Amniotic stem cell (primary cell): ENCODE results near the gene ADD1.

ENCODE experiments used
- DNase-seq: peaks from one replicate; lab custom pipeline; 2025; lab: John Stamatoyannopoulos, UW

The ADD1 gene

GRCh38 chr4:2859514-2859913 is 15.9 kb downstream of the ADD1 start:
- no peak for DNase-seq

- DNase-seq = no peak
These were observed 17.0 kb downstream of the ADD1 start for GRCh38 chr4:2860391-2861348.

- no peak for DNase-seq
These were observed 18.2 kb downstream of the ADD1 start for GRCh38 chr4:2861631-2862436.

- no peak for DNase-seq
These were observed 18.9 kb downstream of the ADD1 start for GRCh38 chr4:2862528-2862927.

GRCh38 chr4:2863649-2864048 is 20.0 kb downstream of the ADD1 start:
- DNase-seq = no peak

- DNase-seq = no peak
These were observed 21.6 kb downstream of the ADD1 start for GRCh38 chr4:2865196-2865780.

GRCh38 chr4:2866160-2866861 is 22.7 kb downstream of the ADD1 start:
- DNase-seq = no peak

- DNase-seq = no peak
These were observed 23.2 kb downstream of the ADD1 start for GRCh38 chr4:2866891-2867290.

GRCh38 chr4:2867758-2868491 is 24.3 kb downstream of the ADD1 start:
- DNase-seq = no peak

- DNase-seq = no peak
These were observed 25.3 kb downstream of the ADD1 start for GRCh38 chr4:2868877-2869487.

GRCh38 chr4:2869659-2870058 is 26.0 kb downstream of the ADD1 start:
- no peak for DNase-seq

GRCh38 chr4:2870082-2870481 is 26.4 kb downstream of the ADD1 start:
- no peak for DNase-seq

- no peak for DNase-seq
These were observed 27.8 kb downstream of the ADD1 start for GRCh38 chr4:2871466-2871865.

GRCh38 chr4:2871911-2872310 is 28.3 kb downstream of the ADD1 start:
- DNase-seq = no peak

- DNase-seq = no peak
These were observed 29.7 kb downstream of the ADD1 start for GRCh38 chr4:2873329-2873728.

- DNase-seq = no peak
These were observed 31.2 kb downstream of the ADD1 start for GRCh38 chr4:2874861-2875260.

- DNase-seq = no peak
These were observed 31.9 kb downstream of the ADD1 start for GRCh38 chr4:2875556-2875955.

GRCh38 chr4:2878346-2878745 is 34.7 kb downstream of the ADD1 start:
- no peak for DNase-seq

- no peak for DNase-seq
These were observed 35.4 kb downstream of the ADD1 start for GRCh38 chr4:2879026-2879425.

GRCh38 chr4:2881431-2881830 is 37.8 kb downstream of the ADD1 start:
- no peak for DNase-seq

- DNase-seq = no peak
These were observed 38.7 kb downstream of the ADD1 start for GRCh38 chr4:2882341-2882740.
